H1 (cell line): Measurements from ENCODE around the gene SV2C. TPM values are rescaled to one million over a fixed set of nuclear protein-coding genes. Genes with fewer than 3 reads are reported as not detected.

Source experiments
- CTCF ChIA-PET: fragments of 300-600 bp; sonication (Branson Sonifier 250); formaldehyde crosslinking; loops from one replicate; lab custom pipeline; 2021; ENCODE audit not compliant: partially characterized antibody; lab: Charles Lee
- POLR2A ChIA-PET: fragments of 300-600 bp; sonication (Branson Sonifier 250); formaldehyde crosslinking; loops from one replicate; lab custom pipeline; 2021; ENCODE audit warnings: inconsistent platforms; ENCODE audit not compliant: partially characterized antibody; lab: Charles Lee
- DNase-seq, 2 experiments: peaks; one replicate each; pipeline versions ENCODE4 v3.0.0 to v3.0.0-alpha.2; 2010 to 2022; ENCODE audit warnings: low spot score in 2 of 2, low read depth in 1 of 2, mixed read lengths in 1 of 2
- FAIRE-seq: peaks from 2 replicates; lab custom pipeline; 2011; peaks lifted over from hg19 to GRCh38; lab: Jason Lieb, UNC
- H2AFZ ChIP-seq: 2 replicates; pipeline ENCODE4 v1.8.1; 2012; ENCODE audit warnings: low read length, inconsistent platforms
- H2AK5ac ChIP-seq: 2 replicates; pipeline ENCODE4 v1.6.1; 2013; ENCODE audit warnings: low read depth, low read length
- H2BK120ac ChIP-seq: replicated peaks from 2 replicates; pipeline ENCODE3; 2013; ENCODE audit warnings: low read depth, low read length, inconsistent platforms
- H2BK12ac ChIP-seq: 2 replicates; pipeline ENCODE4 v1.6.1; 2013; ENCODE audit warnings: low read depth, low read length
- H2BK15ac ChIP-seq: 2 replicates; pipeline ENCODE4 v1.6.1; 2013; ENCODE audit warnings: low read length
- H2BK20ac ChIP-seq: 2 replicates; pipeline ENCODE4 v1.6.1; 2013; ENCODE audit warnings: low read length
- H2BK5ac ChIP-seq: 2 replicates; pipeline ENCODE4 v1.6.1; 2013; ENCODE audit warnings: low read depth, low read length
- H3K14ac ChIP-seq: 2 replicates; pipeline ENCODE4 v1.6.1; 2013; ENCODE audit warnings: inconsistent platforms; ENCODE audit not compliant: insufficient read length
- H3K18ac ChIP-seq: 2 replicates; pipeline ENCODE4 v1.6.1; 2013; ENCODE audit warnings: low read length; ENCODE audit errors: extremely low read depth
- H3K23ac ChIP-seq: 2 replicates; pipeline ENCODE4 v1.6.1; 2013; ENCODE audit warnings: inconsistent platforms; ENCODE audit not compliant: insufficient read length
- H3K23me2 ChIP-seq: 2 replicates; pipeline ENCODE4 v1.6.1; 2013; ENCODE audit warnings: low read depth, low read length
- H3K27ac ChIP-seq: 2 replicates; pipeline ENCODE4 v1.6.1; 2011; ENCODE audit warnings: low read depth, low read length, inconsistent platforms
- H3K27me3 ChIP-seq, 4 experiments: replicated peaks in 1 of 4; 1 replicate in 1 of 4; 2 replicates in 3 of 4; pipeline versions ENCODE4 v1.6.1 to v1.8.1; 2011 to 2013; ENCODE audit warnings: low read length in 3 of 4, mild to moderate bottlenecking in 3 of 4, inconsistent platforms in 2 of 4, mixed read lengths in 2 of 4, moderate library complexity in 1 of 4; ENCODE audit not compliant: control insufficient read depth in 3 of 4, insufficient read depth in 3 of 4; ENCODE audit errors: extremely low read depth in 1 of 4
- H3K36me3 ChIP-seq, 4 experiments: 2 replicates each; pipeline versions ENCODE4 v1.6.1 to v1.8.1; 2011 to 2013; ENCODE audit warnings: mild to moderate bottlenecking in 4 of 4, low read length in 3 of 4, moderate library complexity in 2 of 4, control low read depth in 1 of 4, inconsistent platforms in 1 of 4; ENCODE audit not compliant: insufficient read depth in 4 of 4, control insufficient read depth in 2 of 4
- H3K4ac ChIP-seq: replicated peaks from 2 replicates; pipeline ENCODE3; 2013; ENCODE audit warnings: low read length, low read depth, mixed read lengths, inconsistent platforms; ENCODE audit not compliant: insufficient read length
- H3K4me1 ChIP-seq, 4 experiments: replicated peaks in 1 of 4; 1 replicate in 1 of 4; 2 replicates in 3 of 4; pipeline versions ENCODE4 v1.6.1 to v1.8.1; 2011 to 2013; ENCODE audit warnings: low read length in 3 of 4, inconsistent platforms in 2 of 4, mixed read lengths in 1 of 4; ENCODE audit not compliant: insufficient read depth in 4 of 4, control insufficient read depth in 3 of 4
- H3K4me2 ChIP-seq, 2 experiments: 2 replicates each; pipeline versions ENCODE4 v1.6.1 to v1.8.1; 2011 to 2013; ENCODE audit warnings: low read depth in 2 of 2, low read length in 2 of 2, control low read depth in 1 of 2, inconsistent platforms in 1 of 2, mild to moderate bottlenecking in 1 of 2; ENCODE audit not compliant: insufficient read depth in 1 of 2
- H3K4me3 ChIP-seq, 4 experiments: fragments of 200-600, 300-600 bp in 1 of 4; sonication (generic), shearing (Covaris generic), sonication (Bioruptor Twin) in 1 of 4; 2 replicates each; pipeline versions ENCODE4 v1.5.1 to v1.8.1; 2011 to 2016; ENCODE audit warnings: low read length in 4 of 4, low read depth in 3 of 4, control low read depth in 2 of 4, inconsistent platforms in 2 of 4, mild to moderate bottlenecking in 2 of 4, mixed read lengths in 1 of 4, moderate library complexity in 1 of 4; ENCODE audit not compliant: insufficient read depth in 2 of 4; ENCODE audit errors: extremely low read depth in 1 of 4
- H3K56ac ChIP-seq: replicated peaks from 2 replicates; pipeline ENCODE3; 2013; ENCODE audit warnings: low read depth, mild to moderate bottlenecking, mixed read lengths, low read length, inconsistent platforms; ENCODE audit not compliant: insufficient read length
- H3K79me1 ChIP-seq: 2 replicates; pipeline ENCODE4 v1.6.1; 2013; ENCODE audit warnings: low read depth, low read length, control low read depth
- H3K79me2 ChIP-seq, 2 experiments: 2 replicates each; pipeline versions ENCODE4 v1.6.1 to v1.8.1; 2012 to 2013; ENCODE audit warnings: low read length in 2 of 2, mild to moderate bottlenecking in 2 of 2, inconsistent platforms in 1 of 2; ENCODE audit not compliant: insufficient read depth in 2 of 2, control insufficient read depth in 1 of 2
- H3K9ac ChIP-seq, 4 experiments: replicated peaks in 1 of 4; 1 replicate in 1 of 4; 2 replicates in 3 of 4; pipeline versions ENCODE4 v1.6.1 to v1.8.1; 2011 to 2013; ENCODE audit warnings: low read depth in 3 of 4, low read length in 3 of 4, control low read depth in 2 of 4, mild to moderate bottlenecking in 2 of 4, moderate library complexity in 2 of 4, inconsistent platforms in 1 of 4; ENCODE audit errors: extremely low read depth in 1 of 4
- H3K9me3 ChIP-seq, 2 experiments: 2 replicates each; pipeline versions ENCODE4 v1.6.1 to v1.8.1; 2012 to 2013; ENCODE audit warnings: mild to moderate bottlenecking in 2 of 2, moderate library complexity in 2 of 2, control low read depth in 1 of 2, inconsistent platforms in 1 of 2, low read depth in 1 of 2, low read length in 1 of 2, mixed read lengths in 1 of 2; ENCODE audit not compliant: insufficient read depth in 2 of 2
- H4K20me1 ChIP-seq, 2 experiments: replicated peaks in 1 of 2; 2 replicates each; pipeline versions ENCODE3 to v1.8.1; 2011 to 2013; ENCODE audit warnings: inconsistent platforms in 2 of 2, low read length in 2 of 2, mild to moderate bottlenecking in 1 of 2; ENCODE audit not compliant: insufficient read depth in 2 of 2, control insufficient read depth in 1 of 2
- H4K5ac ChIP-seq: 2 replicates; pipeline ENCODE4 v1.6.1; 2013; ENCODE audit warnings: low read length, low read depth, mixed read lengths, inconsistent platforms; ENCODE audit not compliant: insufficient read length
- H4K8ac ChIP-seq: 2 replicates; pipeline ENCODE4 v1.8.0; 2013; ENCODE audit warnings: mild to moderate bottlenecking, moderate library complexity, low read length, inconsistent platforms; ENCODE audit not compliant: insufficient read depth; ENCODE audit errors: extremely low read depth
- H4K91ac ChIP-seq: replicated peaks from 2 replicates; pipeline ENCODE3; 2013; ENCODE audit warnings: low read length, mixed read lengths, inconsistent platforms; ENCODE audit not compliant: insufficient read length
- CHD2 ChIP-seq: IDR thresholded peaks from 2 replicates; pipeline ENCODE4 v1.6.1; 2012; ENCODE audit warnings: low read length, improper control_type of control experiment
- HDAC6 ChIP-seq: IDR thresholded peaks from one replicate; pipeline ENCODE4 v1.7.1; 2012; ENCODE audit warnings: low read depth, mild to moderate bottlenecking, inconsistent platforms, low read length, moderate library complexity
- PHF8 ChIP-seq: fragments of 200-600 bp; sonication (generic); conservative IDR thresholded peaks from 2 replicates; pipeline ENCODE4 v1.7.1; 2012; ENCODE audit warnings: low read depth, mild to moderate bottlenecking, inconsistent platforms, low read length, moderate library complexity
- POU5F1 ChIP-seq: IDR thresholded peaks from 2 replicates; pipeline ENCODE4 v1.6.1; 2011; ENCODE audit warnings: low read depth, mild to moderate bottlenecking, low read length, moderate library complexity
- RAD21 ChIP-seq, 2 experiments: IDR thresholded peaks in 1 of 2; conservative IDR thresholded peaks in 1 of 2; 2 replicates each; pipeline ENCODE4 v1.6.1; 2011; ENCODE audit warnings: low read depth in 2 of 2, low read length in 2 of 2, improper control_type of control experiment in 1 of 2, inconsistent platforms in 1 of 2, mild to moderate bottlenecking in 1 of 2, moderate library complexity in 1 of 2
- SIX5 ChIP-seq: IDR thresholded peaks from 2 replicates; pipeline ENCODE4 v1.6.1; 2011; ENCODE audit warnings: mild to moderate bottlenecking, low read depth, low read length
- SP1 ChIP-seq: IDR thresholded peaks from 2 replicates; pipeline ENCODE4 v1.6.1; 2011; ENCODE audit warnings: low read depth, low read length
- SP2 ChIP-seq: IDR thresholded peaks from 2 replicates; pipeline ENCODE4 v1.6.1; 2012; ENCODE audit warnings: mild to moderate bottlenecking, low read length, inconsistent platforms
- SRF ChIP-seq: IDR thresholded peaks from 2 replicates; pipeline ENCODE4 v1.6.1; 2011; ENCODE audit warnings: mild to moderate bottlenecking, low read depth, low read length, moderate library complexity
- TAF1 ChIP-seq: IDR thresholded peaks from 2 replicates; pipeline ENCODE4 v1.6.1; 2011; ENCODE audit warnings: mild to moderate bottlenecking, low read depth, low read length
- WGBS, 2 experiments: shearing (Covaris generic) in 1 of 2; methylation state at CpG; one replicate each; pipeline versions ENCODE4 v1.1.6 to v1.1.7; 2013 to 2015; ENCODE audit warnings: low lambda C conversion rate in 2 of 2, mixed read lengths in 2 of 2, inconsistent platforms in 1 of 2, low coverage in 1 of 2, missing lambda C conversion rate in 1 of 2; ENCODE audit not compliant: insufficient replicate concordance in 2 of 2, insufficient coverage in 1 of 2, insufficient read length in 1 of 2; ENCODE audit errors: extremely low coverage in 1 of 2, missing lambda C conversion rate in 1 of 2; 5-methylcytosine and 5-hydroxymethylcytosine counted together
- polyA plus RNA-seq, 7 experiments: library from polyadenylated mRNA; depleted of rRNA in 3 of 7; stranded (reverse) in 5 of 7; unstranded in 2 of 7; fragments of >200 nt in 5 of 7; fragments of 200-250 nt in 2 of 7; gene quantifications; 1 replicate in 5 of 7; 2 replicates in 1 of 7; 4 replicates in 1 of 7; pipeline versions ENCODE4 v1.2.1 to v1.2.3, GENCODE V29; 2011 to 2013; ENCODE audit warnings: missing spikeins in 2 of 7, mixed read lengths in 2 of 7
- total RNA-seq: library from RNA; stranded (reverse); fragmentation: NEBNext Ultra II Directional; extraction: Animal tissue kit (Norgen Biotek cat#: 25700); gene quantifications from 2 replicates; pipeline ENCODE4 v1.2.1, GENCODE V29; 2021
- TF ChIP-seq, protein P1 (sequence below): IDR thresholded peaks from 2 replicates; pipeline ENCODE4 v1.6.1; 2011; ENCODE audit warnings: low read length, improper control_type of control experiment

The SV2C gene
- total and polyA plus RNA-seq, 2 of the 8 experiments (the other 6 are each of a cell fraction or from before 2014, with no cell fraction given) = 0.08 to 0.24 TPM

DNA sequence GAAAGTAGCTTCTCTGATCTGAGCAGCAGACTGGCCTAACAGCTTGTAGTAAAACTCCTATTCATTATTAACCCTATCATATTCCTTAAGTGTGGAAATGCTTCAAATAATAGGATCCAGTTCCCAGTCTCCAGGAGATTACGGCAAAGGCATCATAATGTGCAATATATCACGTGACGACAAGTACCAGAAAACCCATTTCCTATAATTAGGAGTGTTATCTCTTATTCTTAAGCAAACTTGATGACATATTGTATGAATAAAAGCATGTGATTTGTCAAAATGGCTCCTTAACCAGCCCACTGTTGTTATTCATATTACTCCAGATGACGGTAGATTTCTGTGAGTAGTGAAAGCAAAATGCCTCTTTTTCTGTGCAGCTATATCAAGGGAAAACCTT, 2.9 kb downstream of the SV2C start:
- H3K23me2 ChIP-seq = peaks cover 26% of the 10 kb centered on the region
- H3K9me3 ChIP-seq = no peaks in the 10 kb centered on the region
- no peak overlapping the region for H4K5ac ChIP-seq
- WGBS, 2 experiments = 82% methylated on average over 4 of the region's 4 CpGs; no CpG with 5 or more reads in 1 of the 2 experiments
- H3K27me3 ChIP-seq = peaks cover 27 to 55% (median 44%) of the 10 kb centered on the region in 4 experiments
- H3K27ac ChIP-seq = no peak overlapping the region
- FAIRE-seq (no peak), DNase-seq (no peak)
- ChIA-PET POLR2A (no interaction called here), CTCF (interaction anchor here (0.6 to 1.4 kb wide), 5 partner anchors 12 to 513 kb away, joined by 3 to 7 read pairs (median 3); no protein-coding TSS in a partner anchor)
- H4K91ac ChIP-seq = no peak overlapping the region
- no peak overlapping the region for H3K23ac ChIP-seq
- no peaks in the 10 kb centered on the region for H3K36me3 ChIP-seq
- H2BK12ac ChIP-seq = no peak overlapping the region
- H2BK120ac ChIP-seq = no peak overlapping the region
- no peak overlapping the region for H3K14ac ChIP-seq
- H3K18ac ChIP-seq = no peak overlapping the region
- TF ChIP-seq RAD21 (IDR thresholded peaks at IDR 0.05 in 1 of 2, conservative IDR thresholded peaks at IDR 0.05 in 1 of 2; ENCODE audit: low read depth in 2 of 2, low read length in 2 of 2) = no peak
- TF ChIP-seq HDAC6 = no peak
- no peak for TF ChIP-seq SRF
- no peak for TF ChIP-seq SP1
- TF ChIP-seq PHF8 = no peak
- TF ChIP-seq TAF1 = no peak
- TF ChIP-seq CHD2 = no peak
- no peak for TF ChIP-seq SP2
- TF ChIP-seq, protein P1, sequence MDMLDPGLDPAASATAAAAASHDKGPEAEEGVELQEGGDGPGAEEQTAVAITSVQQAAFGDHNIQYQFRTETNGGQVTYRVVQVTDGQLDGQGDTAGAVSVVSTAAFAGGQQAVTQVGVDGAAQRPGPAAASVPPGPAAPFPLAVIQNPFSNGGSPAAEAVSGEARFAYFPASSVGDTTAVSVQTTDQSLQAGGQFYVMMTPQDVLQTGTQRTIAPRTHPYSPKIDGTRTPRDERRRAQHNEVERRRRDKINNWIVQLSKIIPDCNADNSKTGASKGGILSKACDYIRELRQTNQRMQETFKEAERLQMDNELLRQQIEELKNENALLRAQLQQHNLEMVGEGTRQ = no peak
- TF ChIP-seq POU5F1 = no peak
- no peak for TF ChIP-seq SIX5
- H3K79me1 ChIP-seq = no peaks in the 10 kb centered on the region
- H3K4me1 ChIP-seq = peaks cover 0 to 10% (median 6%) of the 10 kb centered on the region in 4 experiments; a peak in 6 of 7 replicates
- H3K4me2 ChIP-seq = no peak overlapping the region
- H4K8ac ChIP-seq = no peak overlapping the region
- no peak overlapping the region for H2BK5ac ChIP-seq
- no peak overlapping the region for H2AFZ ChIP-seq
- H4K20me1 ChIP-seq = no peaks in the 10 kb centered on the region
- no peak overlapping the region for H3K9ac ChIP-seq
- H3K4me3 ChIP-seq = no peak overlapping the region
- no peak overlapping the region for H3K56ac ChIP-seq
- no peak overlapping the region for H2AK5ac ChIP-seq
- H3K79me2 ChIP-seq = no peaks in the 10 kb centered on the region
- H3K4ac ChIP-seq = no peak overlapping the region
- H2BK15ac ChIP-seq = no peak overlapping the region
- H2BK20ac ChIP-seq = no peak overlapping the region
